Stomach smooth muscle (tissue), 2 donors: Measurements from ENCODE around the gene RCHY1.
A peak's percentile ranks its signal among the peaks of the same experiment; 100 is the strongest.
"Not testable (repeated sequence)": the region's sequence is repeated elsewhere in the genome, so short reads cannot be mapped to it uniquely, and the experiment has no call there.

Source experiments
- H3K27ac ChIP-seq: one replicate; pipeline ENCODE4 v1.7.0; 2013; ENCODE audit warnings: mild to moderate bottlenecking, low read length, inconsistent platforms
- H3K27me3 ChIP-seq, 2 donors: one replicate each; pipeline ENCODE4 v1.7.0; 2013; ENCODE audit warnings: low read length in 2 of 2; ENCODE audit not compliant: insufficient read depth in 2 of 2, control insufficient read depth in 1 of 2
- H3K36me3 ChIP-seq, 2 donors: one replicate each; pipeline ENCODE4 v1.7.0; 2013; ENCODE audit warnings: low read length in 2 of 2; ENCODE audit not compliant: control insufficient read depth in 2 of 2, insufficient read depth in 2 of 2
- H3K4me1 ChIP-seq: one replicate; pipeline ENCODE4 v1.7.0; 2013; ENCODE audit warnings: low read length; ENCODE audit not compliant: control insufficient read depth, insufficient read depth
- H3K4me3 ChIP-seq, 2 donors: one replicate each; pipeline ENCODE4 v1.7.0; 2013; ENCODE audit warnings: low read length in 2 of 2
- H3K9ac ChIP-seq, 2 donors: one replicate each; pipeline ENCODE4 v1.7.0; 2013; ENCODE audit warnings: low read length in 2 of 2, mild to moderate bottlenecking in 1 of 2
- H3K9me3 ChIP-seq, 2 donors: one replicate each; pipeline ENCODE4 v1.7.0; 2013; ENCODE audit warnings: low read length in 2 of 2; ENCODE audit not compliant: control insufficient read depth in 2 of 2
- donor health status: healthy.
- donor health status: Pancreatic carcinoma.

The RCHY1 gene

GRCh38 chr4:75514949-75515612, 878 bp upstream of the RCHY1 start:
- Histone ChIP-seq H3K27ac (peak overlapping the region; percentile 90), H3K9me3 (no peaks in the 10 kb centered on the region), H3K27me3 (no peaks in the 10 kb centered on the region), H3K4me3 (peak overlapping the region; percentile 89 to 95), H3K36me3 (peaks cover 0 to 11% of the 10 kb centered on the region in 2 donors), H3K9ac (peak overlapping the region; percentile 78 to 91), H3K4me1 (peaks cover 5% of the 10 kb centered on the region)

GRCh38 chr4:75513526-75514130, 575 bp downstream of the RCHY1 start:
- peak overlapping the region; percentile 78 to 91 for H3K9ac ChIP-seq
- H3K9me3 ChIP-seq = no peaks in the 10 kb centered on the region
- peak overlapping the region; percentile 89 to 95 for H3K4me3 ChIP-seq
- no peaks in the 10 kb centered on the region for H3K27me3 ChIP-seq
- H3K36me3 ChIP-seq = peaks cover 0 to 8% of the 10 kb centered on the region in 2 donors
- peak overlapping the region; percentile 90 for H3K27ac ChIP-seq
- peaks cover 5% of the 10 kb centered on the region for H3K4me1 ChIP-seq

- Histone ChIP-seq H3K4me3 (peak overlapping the region; percentile 89 to 95), H3K27me3 (no peaks in the 10 kb centered on the region), H3K9ac (peak overlapping the region in 1 of 2 donors; percentile 78), H3K27ac (no peak overlapping the region), H3K9me3 (no peaks in the 10 kb centered on the region), H3K36me3 (peaks cover 0 to 4% of the 10 kb centered on the region in 2 donors), H3K4me1 (peaks cover 5% of the 10 kb centered on the region)
Measured at GRCh38 chr4:75512386-75513211, 1.6 kb downstream of the RCHY1 start.

GRCh38 chr4:75511841-75512240, 2.4 kb downstream of the RCHY1 start:
- H3K4me3 ChIP-seq = peak overlapping the region; percentile 17 to 33
- H3K9me3 ChIP-seq = no peaks in the 10 kb centered on the region
- H3K9ac ChIP-seq = no peak overlapping the region
- H3K27me3 ChIP-seq = no peaks in the 10 kb centered on the region
- peaks cover 5% of the 10 kb centered on the region for H3K4me1 ChIP-seq
- peaks cover 0 to 3% of the 10 kb centered on the region in 2 donors for H3K36me3 ChIP-seq
- H3K27ac ChIP-seq = no peak overlapping the region

- H3K27me3 ChIP-seq, H3K27ac ChIP-seq, H3K9ac ChIP-seq, H3K9me3 ChIP-seq, H3K4me1 ChIP-seq, H3K4me3 ChIP-seq: not testable (repeated sequence)
- H3K36me3 ChIP-seq = peaks cover 0 to 11% of the 10 kb centered on the region in 2 donors
Measured at GRCh38 chr4:75509592-75509991, 4.6 kb downstream of the RCHY1 start.

GRCh38 chr4:75505630-75506029, 8.6 kb downstream of the RCHY1 start:
- H3K4me1 ChIP-seq = no peaks in the 10 kb centered on the region
- H3K27me3 ChIP-seq = no peaks in the 10 kb centered on the region
- no peak overlapping the region for H3K9ac ChIP-seq
- H3K27ac ChIP-seq = no peak overlapping the region
- H3K9me3 ChIP-seq = no peaks in the 10 kb centered on the region
- no peak overlapping the region for H3K4me3 ChIP-seq
- H3K36me3 ChIP-seq = peaks cover 0 to 15% of the 10 kb centered on the region in 2 donors

GRCh38 chr4:75502671-75503070, 11.5 kb downstream of the RCHY1 start:
- H3K9me3 ChIP-seq = no peaks in the 10 kb centered on the region
- H3K27ac ChIP-seq = no peak overlapping the region
- no peaks in the 10 kb centered on the region for H3K27me3 ChIP-seq
- H3K9ac ChIP-seq = no peak overlapping the region
- no peaks in the 10 kb centered on the region for H3K4me1 ChIP-seq
- no peak overlapping the region for H3K4me3 ChIP-seq
- H3K36me3 ChIP-seq = peaks cover 0 to 19% of the 10 kb centered on the region in 2 donors

- Histone ChIP-seq H3K9ac (no peak overlapping the region), H3K27ac (no peak overlapping the region), H3K27me3 (no peaks in the 10 kb centered on the region), H3K9me3 (no peaks in the 10 kb centered on the region), H3K4me3 (no peak overlapping the region), H3K4me1 (no peaks in the 10 kb centered on the region), H3K36me3 (peaks cover 0 to 18% of the 10 kb centered on the region in 2 donors)
Measured at GRCh38 chr4:75499900-75500299, 14.3 kb downstream of the RCHY1 start.

- no peaks in the 10 kb centered on the region for H3K4me1 ChIP-seq
- H3K9ac ChIP-seq = no peak overlapping the region
- no peak overlapping the region for H3K27ac ChIP-seq
- H3K36me3 ChIP-seq = peaks cover 0 to 21% of the 10 kb centered on the region in 2 donors
- no peaks in the 10 kb centered on the region for H3K9me3 ChIP-seq
- no peak overlapping the region for H3K4me3 ChIP-seq
- H3K27me3 ChIP-seq = no peaks in the 10 kb centered on the region
Measured at GRCh38 chr4:75498041-75498440, 16.2 kb downstream of the RCHY1 start.

- no peaks in the 10 kb centered on the region for H3K9me3 ChIP-seq
- no peaks in the 10 kb centered on the region for H3K27me3 ChIP-seq
- H3K9ac ChIP-seq = no peak overlapping the region
- H3K27ac ChIP-seq = no peak overlapping the region
- H3K4me3 ChIP-seq = no peak overlapping the region
- peaks cover 0 to 21% of the 10 kb centered on the region in 2 donors for H3K36me3 ChIP-seq
- no peaks in the 10 kb centered on the region for H3K4me1 ChIP-seq
Measured at GRCh38 chr4:75497133-75497532, 17.1 kb downstream of the RCHY1 start.
